ENCODE measurements around the gene LY6G6D. TPM values are rescaled to one million over a fixed set of nuclear protein-coding genes. Genes with fewer than 3 reads are reported as not detected.

Gene LY6G6D
- total and polyA plus RNA-seq, 2 of the 13 experiments (the other 11 are each of a cell fraction or from before 2014, with no cell fraction given), result not detected

DNA sequence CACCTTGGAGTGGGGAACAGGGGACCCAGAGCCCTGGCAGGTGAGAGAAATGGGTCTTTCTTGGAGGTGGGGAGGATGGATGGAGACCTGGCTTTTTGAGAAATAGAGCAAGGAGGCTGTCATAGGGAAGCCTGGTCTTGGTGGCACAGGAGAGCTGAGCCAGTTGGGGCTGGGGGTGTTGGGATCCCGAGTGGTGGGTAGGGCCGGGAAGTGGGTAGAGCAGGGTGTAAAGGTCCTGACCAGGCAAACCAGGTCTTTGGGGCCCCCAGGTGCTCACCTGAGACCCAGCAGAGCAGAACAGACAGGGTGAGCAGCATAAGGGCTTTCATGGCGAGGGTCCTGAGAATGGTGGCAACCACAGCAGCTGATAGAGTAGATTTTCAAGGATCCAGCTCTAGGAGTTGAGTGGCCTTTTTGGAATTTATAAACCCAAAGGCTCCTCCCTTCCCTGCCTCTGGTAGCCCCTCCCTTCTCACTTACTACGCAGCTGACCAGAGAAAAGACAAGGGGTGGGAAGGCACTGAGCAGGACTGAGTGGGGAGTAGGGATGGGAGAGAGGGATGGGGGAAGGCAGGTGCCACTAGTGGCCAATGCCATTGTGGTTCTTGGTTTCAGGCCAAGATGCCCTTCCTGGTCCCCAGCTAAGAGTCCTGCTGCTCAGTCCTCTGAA, 6.3 kb downstream of the LY6G6D start, which contains the start of gene LY6G6C:
LY6G6C (minus strand) TSS at position 396 of the 670 bp plus-strand sequence; CDS start at position 329, 67 bp downstream.
- DNase-seq (ENCODE audit: low spot score), result no peak
- CTCF ChIA-PET (ENCODE audit: low intra/inter-chr PET ratio, low total read pairs), result no interaction called here
- BruUV-seq (replicated peaks), result no TSS peak

More for the DNA sequence above, 6.3 kb downstream of the LY6G6D start, which contains the start of gene LY6G6C:
- in situ Hi-C loops (cut with HindIII; ENCODE audit: extremely low pct_ligation_motif_present, low pct_unique_long_range_greater_than_20kb), result no loop called here
- 17% methylated on average over 4 of the region's 4 CpGs for WGBS (ENCODE audit: low lambda C conversion rate)
- intact Hi-C loops (cut with micrococcal nuclease; ENCODE audit: unreplicated experiment), result no loop called here
- Histone ChIP-seq H3K4me1 (ENCODE audit: insufficient read depth, low read length) (peaks cover 9% of the 10 kb centered on the region), H3K9me3 (ENCODE audit: low read length) (no peaks in the 10 kb centered on the region), H4K20me1 (ENCODE audit: insufficient read depth, low read length) (no peaks in the 10 kb centered on the region), H3K79me2 (ENCODE audit: insufficient read depth, low read length) (no peaks in the 10 kb centered on the region), H3K9ac (ENCODE audit: insufficient read depth, low read depth, low read length) (no peak within 1 kb of the TSS), H3K36me3 (replicated peaks in 1 of 2; ENCODE audit: control insufficient read depth in 1 of 2, insufficient read depth in 2 of 2, low read length in 2 of 2) (no peaks in the 10 kb centered on the region), H3K27ac (ENCODE audit: extremely low read length, insufficient read depth, low read length) (no peak within 1 kb of the TSS), H2AFZ (ENCODE audit: low read length) (no peak within 1 kb of the TSS), H3K4me2 (ENCODE audit: low read depth, low read length) (no peak within 1 kb of the TSS), H3K27me3 (ENCODE audit: control insufficient read depth in 1 of 2, insufficient read depth in 2 of 2, low read length in 2 of 2) (peaks cover 3 to 35% of the 10 kb centered on the region in 2 experiments; a peak in 4 of 5 replicates), H3K4me3 (replicated peaks in 1 of 3; ENCODE audit: insufficient read depth in 1 of 3, low read depth in 2 of 3, low read length in 3 of 3) (no peak within 1 kb of the TSS)
- 0 out of 2 replicates have a peak, but pooled peaks have one; percentile 20 for TF ChIP-seq ARID4A (CRISPR knock-in tag; IDR thresholded peaks at IDR 0.05; ENCODE audit: borderline replicate concordance)
- no peak for TF ChIP-seq HNRNPL (IDR thresholded peaks at IDR 0.05; ENCODE audit: low read depth, low read length)
- POLR2A ChIA-PET, result interaction anchor here (3.4 kb wide), 1 partner anchor 106 kb away, joined by 12 read pairs; the partner anchor contains the start of gene HSPA1B
- ATAC-seq, result no peak
- no peak for FAIRE-seq

Measured in HepG2 (cell line).